ENCODE measurements around the gene TBC1D17. TPM values are rescaled to one million over a fixed set of nuclear protein-coding genes. Genes with fewer than 3 reads are reported as not detected.

Gene TBC1D17
- total RNA-seq, 1 experiment from 2014 or later: 35.1 TPM

- POLR2A ChIA-PET (ENCODE audit: low non-redundant PET): interaction anchor here (0.6 kb wide), 1 partner anchor 41 kb away, joined by 3 read pairs; no protein-coding TSS in a partner anchor
- H3K4me3 ChIP-seq (ENCODE audit: low read depth, low read length, poor library complexity, severe bottlenecking): no peak overlapping the region
- H3K9me3 ChIP-seq (ENCODE audit: low read depth, low read length, poor library complexity, severe bottlenecking): no peaks in the 10 kb centered on the region
- CTCF ChIA-PET: no interaction called here
- peaks cover 37% of the 10 kb centered on the region for H3K4me1 ChIP-seq (ENCODE audit: insufficient read depth, low read length, poor library complexity, severe bottlenecking)
- peaks cover 54% of the 10 kb centered on the region for H3K36me3 ChIP-seq (ENCODE audit: insufficient read depth, low read length, poor library complexity, severe bottlenecking)
- no peaks in the 10 kb centered on the region for H3K27me3 ChIP-seq (replicated peaks; ENCODE audit: insufficient read depth, low read depth, low read length, poor library complexity)
- peak overlapping the region; percentile 94 for H3K27ac ChIP-seq (ENCODE audit: low read depth, low read length, poor library complexity, severe bottlenecking)
- intact Hi-C loops (cut with micrococcal nuclease; ENCODE audit: unreplicated experiment): loop anchor here (10.0 kb wide), 1 partner anchor 161 kb away; the partner anchor contains the start of genes AP2A1 and TSKS
- no TSS peak for BruUV-seq (replicated peaks)
- TF ChIP-seq EZH2 (IDR thresholded peaks at IDR 0.05; ENCODE audit: borderline replicate concordance, low read depth, low read length, poor library complexity, severe bottlenecking): no peak
- no peak for TF ChIP-seq CTCF (conservative IDR thresholded peaks at IDR 0.05; ENCODE audit: low read depth, low read length)
- DNase-seq (ENCODE audit: low spot score): no peak
These were observed 48.0 kb downstream of the TBC1D17 start for GRCh38 chr19:49925486-49925885.

- TF ChIP-seq CTCF (conservative IDR thresholded peaks at IDR 0.05; ENCODE audit: low read depth, low read length): no peak
- no peak for TF ChIP-seq EZH2 (IDR thresholded peaks at IDR 0.05; ENCODE audit: borderline replicate concordance, low read depth, low read length, poor library complexity, severe bottlenecking)
- Histone ChIP-seq H3K27ac (ENCODE audit: low read depth, low read length, poor library complexity, severe bottlenecking) (peak overlapping the region; percentile 100), H3K9me3 (ENCODE audit: low read depth, low read length, poor library complexity, severe bottlenecking) (no peaks in the 10 kb centered on the region), H3K36me3 (ENCODE audit: insufficient read depth, low read length, poor library complexity, severe bottlenecking) (peaks cover 64% of the 10 kb centered on the region), H3K4me1 (ENCODE audit: insufficient read depth, low read length, poor library complexity, severe bottlenecking) (peaks cover 46% of the 10 kb centered on the region), H3K4me3 (ENCODE audit: low read depth, low read length, poor library complexity, severe bottlenecking) (no peak overlapping the region), H3K27me3 (replicated peaks; ENCODE audit: insufficient read depth, low read depth, low read length, poor library complexity) (no peaks in the 10 kb centered on the region)
- CTCF ChIA-PET: no interaction called here
- POLR2A ChIA-PET (ENCODE audit: low non-redundant PET): interaction anchor here (1.0 kb wide), 1 partner anchor 50 kb away, joined by 5 read pairs; the partner anchor contains the start of gene AKT1S1
- no TSS peak for BruUV-seq (replicated peaks)
- no peak for DNase-seq (ENCODE audit: low spot score)
- intact Hi-C loops (cut with micrococcal nuclease; ENCODE audit: unreplicated experiment): loop anchor here (10.0 kb wide), 1 partner anchor 162 kb away; the partner anchor contains the start of genes AP2A1 and TSKS
These were observed 49.0 kb downstream of the TBC1D17 start for GRCh38 chr19:49926515-49926914.

- Histone ChIP-seq H3K4me1 (ENCODE audit: insufficient read depth, low read length, poor library complexity, severe bottlenecking) (peaks cover 53% of the 10 kb centered on the region), H3K9me3 (ENCODE audit: low read depth, low read length, poor library complexity, severe bottlenecking) (no peaks in the 10 kb centered on the region), H3K36me3 (ENCODE audit: insufficient read depth, low read length, poor library complexity, severe bottlenecking) (peaks cover 67% of the 10 kb centered on the region), H3K27me3 (replicated peaks; ENCODE audit: insufficient read depth, low read depth, low read length, poor library complexity) (no peaks in the 10 kb centered on the region), H3K27ac (ENCODE audit: low read depth, low read length, poor library complexity, severe bottlenecking) (peak overlapping the region; percentile 100), H3K4me3 (ENCODE audit: low read depth, low read length, poor library complexity, severe bottlenecking) (peak overlapping the region; percentile 79)
- no peak for TF ChIP-seq CTCF (conservative IDR thresholded peaks at IDR 0.05; ENCODE audit: low read depth, low read length)
- TF ChIP-seq EZH2 (IDR thresholded peaks at IDR 0.05; ENCODE audit: borderline replicate concordance, low read depth, low read length, poor library complexity, severe bottlenecking): no peak
- CTCF ChIA-PET: no interaction called here
- POLR2A ChIA-PET (ENCODE audit: low non-redundant PET): interaction anchor here (0.5 to 0.6 kb wide), 2 partner anchors 36 to 153 kb away, joined by 3 to 12 read pairs; no protein-coding TSS in a partner anchor
- BruUV-seq (replicated peaks): no TSS peak
- no peak for DNase-seq (ENCODE audit: low spot score)
- intact Hi-C loops (cut with micrococcal nuclease; ENCODE audit: unreplicated experiment): loop anchor here (10.0 kb wide), 1 partner anchor 163 kb away; the partner anchor contains the start of genes AP2A1 and TSKS
These were observed 50.2 kb downstream of the TBC1D17 start for GRCh38 chr19:49927526-49928264.
